ENCODE results near the gene SNX10. TPM values are rescaled to one million over a fixed set of nuclear protein-coding genes. Genes with fewer than 3 reads are reported as not detected.

Gene SNX10
- polyA plus RNA-seq, 1 experiment: not detected

DNA sequence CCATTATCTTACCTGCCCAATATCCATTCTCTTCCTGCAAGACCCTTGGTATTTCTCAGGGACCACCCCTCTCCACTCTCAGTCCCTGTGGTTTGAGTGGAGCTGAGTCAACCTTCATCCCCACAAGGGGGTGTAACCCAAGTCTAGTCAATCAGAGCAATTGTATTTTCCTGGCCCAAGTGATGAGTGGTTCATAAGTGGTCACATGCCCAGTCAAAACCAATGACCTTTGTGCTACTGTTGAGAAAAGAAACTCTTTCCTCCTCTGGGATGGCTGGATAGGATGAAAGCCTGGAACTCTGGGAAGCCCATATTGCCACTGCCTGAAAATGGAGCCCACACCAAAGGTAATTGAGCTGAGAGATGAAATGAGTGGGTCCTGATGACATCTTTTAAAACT, 93.6 kb downstream of the SNX10 start:
- DNase-seq (ENCODE audit: low read depth, low spot score): no peak
- Histone ChIP-seq H3K4me3 (ENCODE audit: low read depth, low read length) (no peak overlapping the region), H3K27me3 (ENCODE audit: control insufficient read depth, insufficient read depth, low read length) (peaks cover 4% of the 10 kb centered on the region), H3K9me3 (ENCODE audit: control insufficient read depth, insufficient read depth, low read length) (no peaks in the 10 kb centered on the region), H3K27ac (ENCODE audit: low read depth, low read length) (no peak overlapping the region)
- POLR2A ChIA-PET: no interaction called here
- TF ChIP-seq, protein P1, sequence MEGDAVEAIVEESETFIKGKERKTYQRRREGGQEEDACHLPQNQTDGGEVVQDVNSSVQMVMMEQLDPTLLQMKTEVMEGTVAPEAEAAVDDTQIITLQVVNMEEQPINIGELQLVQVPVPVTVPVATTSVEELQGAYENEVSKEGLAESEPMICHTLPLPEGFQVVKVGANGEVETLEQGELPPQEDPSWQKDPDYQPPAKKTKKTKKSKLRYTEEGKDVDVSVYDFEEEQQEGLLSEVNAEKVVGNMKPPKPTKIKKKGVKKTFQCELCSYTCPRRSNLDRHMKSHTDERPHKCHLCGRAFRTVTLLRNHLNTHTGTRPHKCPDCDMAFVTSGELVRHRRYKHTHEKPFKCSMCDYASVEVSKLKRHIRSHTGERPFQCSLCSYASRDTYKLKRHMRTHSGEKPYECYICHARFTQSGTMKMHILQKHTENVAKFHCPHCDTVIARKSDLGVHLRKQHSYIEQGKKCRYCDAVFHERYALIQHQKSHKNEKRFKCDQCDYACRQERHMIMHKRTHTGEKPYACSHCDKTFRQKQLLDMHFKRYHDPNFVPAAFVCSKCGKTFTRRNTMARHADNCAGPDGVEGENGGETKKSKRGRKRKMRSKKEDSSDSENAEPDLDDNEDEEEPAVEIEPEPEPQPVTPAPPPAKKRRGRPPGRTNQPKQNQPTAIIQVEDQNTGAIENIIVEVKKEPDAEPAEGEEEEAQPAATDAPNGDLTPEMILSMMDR (IDR thresholded peaks at IDR 0.05; ENCODE audit: low read depth, low read length): no peak
- CTCF ChIA-PET: interaction anchor here (0.8 kb wide), 1 partner anchor 15 kb away, joined by 4 read pairs; no protein-coding TSS in a partner anchor

DNA sequence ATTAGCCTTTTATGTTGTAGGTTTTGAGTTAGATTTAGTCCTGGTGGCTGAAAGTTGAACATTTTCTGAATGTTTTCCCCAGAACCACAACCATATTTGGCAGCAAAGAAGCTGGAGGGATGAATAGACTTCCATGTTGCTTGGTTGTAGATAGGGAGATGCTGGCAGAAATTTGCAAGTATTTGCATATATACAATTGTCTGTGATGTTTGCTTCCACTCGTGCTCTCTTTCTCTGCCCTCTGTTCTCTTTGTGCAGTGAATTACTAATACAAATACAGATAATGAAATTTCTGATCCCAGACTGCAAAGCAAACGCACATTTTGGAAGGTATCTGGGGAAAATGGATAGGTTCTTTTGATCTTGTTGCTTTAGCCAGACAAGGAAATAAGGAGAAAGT, 96.1 kb downstream of the SNX10 start:
- Histone ChIP-seq H3K4me3 (ENCODE audit: low read depth, low read length) (no peak overlapping the region), H3K27me3 (ENCODE audit: control insufficient read depth, insufficient read depth, low read length) (peaks cover 4% of the 10 kb centered on the region), H3K27ac (ENCODE audit: low read depth, low read length) (no peak overlapping the region), H3K9me3 (ENCODE audit: control insufficient read depth, insufficient read depth, low read length) (no peaks in the 10 kb centered on the region)
- no peak for DNase-seq (ENCODE audit: low read depth, low spot score)
- POLR2A ChIA-PET: no interaction called here
- TF ChIP-seq, protein P1 (IDR thresholded peaks at IDR 0.05; ENCODE audit: low read depth, low read length): no peak
- CTCF ChIA-PET: no interaction called here

GRCh38 chr7:26388256-26388655, 96.6 kb downstream of the SNX10 start:
- TF ChIP-seq, protein P1 (IDR thresholded peaks at IDR 0.05; ENCODE audit: low read depth, low read length): no peak
- POLR2A ChIA-PET: no interaction called here
- H3K4me3 ChIP-seq (ENCODE audit: low read depth, low read length): no peak overlapping the region
- CTCF ChIA-PET: no interaction called here
- no peaks in the 10 kb centered on the region for H3K9me3 ChIP-seq (ENCODE audit: control insufficient read depth, insufficient read depth, low read length)
- H3K27me3 ChIP-seq (ENCODE audit: control insufficient read depth, insufficient read depth, low read length): peaks cover 4% of the 10 kb centered on the region
- H3K27ac ChIP-seq (ENCODE audit: low read depth, low read length): no peak overlapping the region
- no peak for DNase-seq (ENCODE audit: low read depth, low spot score)

GRCh38 chr7:26390016-26390415, 98.4 kb downstream of the SNX10 start:
- POLR2A ChIA-PET: no interaction called here
- no peak overlapping the region for H3K4me3 ChIP-seq (ENCODE audit: low read depth, low read length)
- no peaks in the 10 kb centered on the region for H3K9me3 ChIP-seq (ENCODE audit: control insufficient read depth, insufficient read depth, low read length)
- peaks cover 2% of the 10 kb centered on the region for H3K27me3 ChIP-seq (ENCODE audit: control insufficient read depth, insufficient read depth, low read length)
- TF ChIP-seq, protein P1 (IDR thresholded peaks at IDR 0.05; ENCODE audit: low read depth, low read length): no peak
- no peak for DNase-seq (ENCODE audit: low read depth, low spot score)
- H3K27ac ChIP-seq (ENCODE audit: low read depth, low read length): no peak overlapping the region
- CTCF ChIA-PET: interaction anchor here (1.2 to 1.5 kb wide), 3 partner anchors 20 to 299 kb away, joined by 4 to 6 read pairs (median 5); no protein-coding TSS in a partner anchor

- H3K9me3 ChIP-seq (ENCODE audit: control insufficient read depth, insufficient read depth, low read length): no peaks in the 10 kb centered on the region
- DNase-seq (ENCODE audit: low read depth, low spot score): no peak
- no peak overlapping the region for H3K27ac ChIP-seq (ENCODE audit: low read depth, low read length)
- H3K4me3 ChIP-seq (ENCODE audit: low read depth, low read length): no peak overlapping the region
- CTCF ChIA-PET: no interaction called here
- peaks cover 9% of the 10 kb centered on the region for H3K27me3 ChIP-seq (ENCODE audit: control insufficient read depth, insufficient read depth, low read length)
- POLR2A ChIA-PET: no interaction called here
- TF ChIP-seq, protein P1 (IDR thresholded peaks at IDR 0.05; ENCODE audit: low read depth, low read length): no peak
Observed at GRCh38 chr7:26393818-26394217, 102.2 kb downstream of the SNX10 start.
